Mucosa of stomach (tissue), 1 donor: ENCODE measurements around the gene RRP1B.
A peak's percentile ranks its signal among the peaks of the same experiment; 100 is the strongest.

Experiments used
- H3K27me3 ChIP-seq: one replicate; pipeline ENCODE4 v1.7.0; 2013; ENCODE audit warnings: mild to moderate bottlenecking, low read length; ENCODE audit not compliant: control insufficient read depth, insufficient read depth
- H3K36me3 ChIP-seq: one replicate; pipeline ENCODE4 v1.7.0; 2013; ENCODE audit warnings: low read length; ENCODE audit not compliant: control insufficient read depth, insufficient read depth
- H3K4me1 ChIP-seq: one replicate; pipeline ENCODE4 v1.7.0; 2013; ENCODE audit warnings: mild to moderate bottlenecking, low read length; ENCODE audit not compliant: control insufficient read depth, insufficient read depth
- H3K4me3 ChIP-seq: one replicate; pipeline ENCODE4 v1.7.0; 2013; ENCODE audit warnings: low read length
- H3K9ac ChIP-seq: one replicate; pipeline ENCODE4 v1.7.0; 2013; ENCODE audit warnings: mild to moderate bottlenecking, low read length, moderate library complexity
- H3K9me3 ChIP-seq: one replicate; pipeline ENCODE4 v1.7.0; 2013; ENCODE audit warnings: mild to moderate bottlenecking, low read length, moderate library complexity; ENCODE audit not compliant: control insufficient read depth
- donor health status: Pancreatic carcinoma.

RRP1B gene

GRCh38 chr21:43727519-43728153 is 68.3 kb downstream of the RRP1B start:
- Histone ChIP-seq H3K9me3 (no peaks in the 10 kb centered on the region), H3K9ac (peak overlapping the region; percentile 47), H3K4me3 (no peak overlapping the region), H3K27me3 (no peaks in the 10 kb centered on the region), H3K4me1 (peaks cover 62% of the 10 kb centered on the region), H3K36me3 (no peaks in the 10 kb centered on the region)

GRCh38 chr21:43728154-43728466 is 68.8 kb downstream of the RRP1B start:
- Histone ChIP-seq H3K9ac (peak overlapping the region; percentile 47), H3K4me1 (peaks cover 62% of the 10 kb centered on the region), H3K36me3 (no peaks in the 10 kb centered on the region), H3K4me3 (no peak overlapping the region), H3K9me3 (no peaks in the 10 kb centered on the region), H3K27me3 (no peaks in the 10 kb centered on the region)

- H3K4me3 ChIP-seq = peak overlapping the region; percentile 22
- H3K27me3 ChIP-seq = no peaks in the 10 kb centered on the region
- peaks cover 68% of the 10 kb centered on the region for H3K4me1 ChIP-seq
These were observed 69.4 kb downstream of the RRP1B start for GRCh38 chr21:43728467-43729390.

GRCh38 chr21:43731476-43731875 is 72.1 kb downstream of the RRP1B start:
- Histone ChIP-seq H3K4me3 (peak overlapping the region; percentile 14), H3K9ac (peak overlapping the region; percentile 33), H3K9me3 (no peaks in the 10 kb centered on the region), H3K4me1 (peaks cover 79% of the 10 kb centered on the region), H3K27me3 (no peaks in the 10 kb centered on the region), H3K36me3 (no peaks in the 10 kb centered on the region)

More at GRCh38 chr21:43728467-43729390, 69.4 kb downstream of the RRP1B start:
- Histone ChIP-seq H3K36me3 (no peaks in the 10 kb centered on the region), H3K9me3 (no peaks in the 10 kb centered on the region), H3K9ac (peak overlapping the region; percentile 47)

- Histone ChIP-seq H3K27me3 (no peaks in the 10 kb centered on the region), H3K9me3 (no peaks in the 10 kb centered on the region), H3K4me1 (peaks cover 73% of the 10 kb centered on the region), H3K9ac (peak overlapping the region; percentile 33), H3K4me3 (no peak overlapping the region), H3K36me3 (no peaks in the 10 kb centered on the region)
These were observed 72.7 kb downstream of the RRP1B start for GRCh38 chr21:43731891-43732711.

GRCh38 chr21:43733060-43733459 is 73.7 kb downstream of the RRP1B start:
- no peaks in the 10 kb centered on the region for H3K9me3 ChIP-seq
- no peak overlapping the region for H3K9ac ChIP-seq
- peaks cover 64% of the 10 kb centered on the region for H3K4me1 ChIP-seq
- H3K36me3 ChIP-seq = no peaks in the 10 kb centered on the region
- H3K27me3 ChIP-seq = no peaks in the 10 kb centered on the region
- H3K4me3 ChIP-seq = no peak overlapping the region

GRCh38 chr21:43733529-43734071 is 74.2 kb downstream of the RRP1B start:
- Histone ChIP-seq H3K9ac (peak overlapping the region; percentile 41), H3K36me3 (no peaks in the 10 kb centered on the region), H3K4me1 (peaks cover 58% of the 10 kb centered on the region), H3K9me3 (no peaks in the 10 kb centered on the region), H3K27me3 (no peaks in the 10 kb centered on the region), H3K4me3 (no peak overlapping the region)

GRCh38 chr21:43734131-43734927 is 75.0 kb downstream of the RRP1B start:
- Histone ChIP-seq H3K9ac (peak overlapping the region; percentile 52), H3K9me3 (no peaks in the 10 kb centered on the region), H3K36me3 (no peaks in the 10 kb centered on the region), H3K27me3 (no peaks in the 10 kb centered on the region), H3K4me1 (peaks cover 51% of the 10 kb centered on the region), H3K4me3 (no peak overlapping the region)

GRCh38 chr21:43734928-43735229 is 75.5 kb downstream of the RRP1B start:
- H3K9me3 ChIP-seq = no peaks in the 10 kb centered on the region
- no peaks in the 10 kb centered on the region for H3K36me3 ChIP-seq
- H3K27me3 ChIP-seq = no peaks in the 10 kb centered on the region
- no peak overlapping the region for H3K4me3 ChIP-seq
- peak overlapping the region; percentile 52 for H3K9ac ChIP-seq
- peaks cover 45% of the 10 kb centered on the region for H3K4me1 ChIP-seq

GRCh38 chr21:43735236-43736091 is 76.1 kb downstream of the RRP1B start:
- Histone ChIP-seq H3K9ac (no peak overlapping the region), H3K4me3 (no peak overlapping the region), H3K9me3 (no peaks in the 10 kb centered on the region), H3K4me1 (peaks cover 44% of the 10 kb centered on the region), H3K36me3 (no peaks in the 10 kb centered on the region), H3K27me3 (no peaks in the 10 kb centered on the region)
